K562 (cell line): Measurements from ENCODE around the gene TMEM204. TPM values are rescaled to one million over a fixed set of nuclear protein-coding genes. Genes with fewer than 3 reads are reported as not detected.

ENCODE experiments used
- ATAC-seq: fragments of 200-7000 bp; cut with Tn5 transposase; 3 replicates; pipeline ENCODE4 v1.9.1; 2020; ENCODE audit warnings: moderate library complexity
- BruUV-seq: library from RNA; stranded (reverse); fragments of 400-500 nt; replicated peaks from 2 replicates; lab custom pipeline; 2021; lab: Mats Ljungman, UMichigan
- CTCF ChIA-PET: fragments of 300-600 bp; formaldehyde crosslinking; extraction: SDS; loops from one replicate; lab custom pipeline; 2021; ENCODE audit warnings: low intra/inter-chr PET ratio; lab: Yijun Ruan, JAX
- POLR2A ChIA-PET: fragments of 300-600, 350-650 bp; sonication (Branson Sonifier 250); formaldehyde crosslinking; extraction: SDS; loops from one replicate; lab custom pipeline; 2021; ENCODE audit warnings: antibody characterized with exemption, inconsistent platforms; lab: Yijun Ruan, JAX
- DNase-seq, 4 experiments: peaks; one replicate each; pipeline versions ENCODE4 v3.0.0 to v3.0.0-alpha.2; 2011 to 2018; ENCODE audit warnings: low spot score in 3 of 4, mixed read lengths in 3 of 4; ENCODE audit errors: extremely low read depth in 1 of 4
- FAIRE-seq: peaks from 2 replicates; lab custom pipeline; 2011; peaks lifted over from hg19 to GRCh38; lab: Jason Lieb, UNC
- H2AFZ ChIP-seq: 2 replicates; pipeline ENCODE4 v1.6.0; 2011; ENCODE audit warnings: low read depth, low read length, control low read depth, inconsistent platforms
- H3K27ac ChIP-seq: fragments of 200-600 bp; 3 replicates; pipeline ENCODE4 v1.8.0; 2011; ENCODE audit warnings: low read depth, mild to moderate bottlenecking, control low read depth, inconsistent platforms, low read length, moderate library complexity, mixed read lengths; ENCODE audit errors: extremely low read depth
- H3K27me3 ChIP-seq, 2 experiments: fragments of 300-600 bp in 1 of 2; 2 replicates in 1 of 2; 3 replicates in 1 of 2; pipeline versions ENCODE4 v1.6.0 to v1.8.0; 2011; ENCODE audit warnings: inconsistent platforms in 2 of 2, low read length in 2 of 2, mild to moderate bottlenecking in 1 of 2, mixed read lengths in 1 of 2, moderate library complexity in 1 of 2; ENCODE audit not compliant: control insufficient read depth in 2 of 2, insufficient read depth in 2 of 2
- H3K36me3 ChIP-seq: fragments of 300-600 bp; 3 replicates; pipeline ENCODE4 v1.8.0; 2011; ENCODE audit warnings: mild to moderate bottlenecking, low read length, inconsistent platforms; ENCODE audit not compliant: control insufficient read depth, insufficient read depth
- H3K4me1 ChIP-seq, 2 experiments: fragments of 200-600 bp in 1 of 2; replicated peaks in 1 of 2; 2 replicates in 1 of 2; 3 replicates in 1 of 2; pipeline versions ENCODE4 v1.5.1 to v1.8.0; 2011; ENCODE audit warnings: inconsistent platforms in 2 of 2, low read length in 2 of 2, mild to moderate bottlenecking in 1 of 2, mixed read lengths in 1 of 2, moderate library complexity in 1 of 2; ENCODE audit not compliant: control insufficient read depth in 2 of 2, insufficient read depth in 2 of 2
- H3K4me2 ChIP-seq: 2 replicates; pipeline ENCODE4 v1.6.1; 2011; ENCODE audit warnings: low read length, control low read depth, inconsistent platforms, mixed read lengths; ENCODE audit not compliant: insufficient read depth
- H3K4me3 ChIP-seq: fragments of 200-600 bp; sonication (generic), shearing (Covaris generic); 2 replicates; pipeline ENCODE4 v1.5.1; 2016; ENCODE audit warnings: control low read depth, inconsistent platforms
- H3K79me2 ChIP-seq: fragments of 200-600 bp; 3 replicates; pipeline ENCODE4 v1.8.0; 2011; ENCODE audit warnings: low read length, inconsistent platforms; ENCODE audit not compliant: control insufficient read depth, insufficient read depth
- H3K9ac ChIP-seq, 2 experiments: 2 replicates each; pipeline versions ENCODE4 v1.6.0 to v1.6.1; 2011; ENCODE audit warnings: low read depth in 2 of 2, low read length in 2 of 2, control low read depth in 1 of 2, inconsistent platforms in 1 of 2, mild to moderate bottlenecking in 1 of 2, mixed read lengths in 1 of 2; ENCODE audit not compliant: insufficient read depth in 1 of 2
- H3K9me1 ChIP-seq: one replicate; pipeline ENCODE4 v1.6.0; 2011; ENCODE audit warnings: inconsistent platforms, mild to moderate bottlenecking, low read length, moderate library complexity; ENCODE audit not compliant: control insufficient read depth, insufficient read depth
- H3K9me3 ChIP-seq: replicated peaks from 2 replicates; pipeline ENCODE4 v1.5.1; 2011; ENCODE audit warnings: low read depth, low read length, inconsistent platforms; ENCODE audit not compliant: control insufficient read depth, insufficient read depth
- H4K20me1 ChIP-seq: replicated peaks from 2 replicates; pipeline ENCODE4 v1.6.1; 2011; ENCODE audit warnings: low read length, inconsistent platforms, mixed read lengths; ENCODE audit not compliant: control insufficient read depth, insufficient read depth
- CBX1 ChIP-seq: sonication (generic); IDR thresholded peaks from 2 replicates; pipeline ENCODE4 v1.6.1; 2016; ENCODE audit warnings: antibody characterized with exemption, low read depth, mild to moderate bottlenecking
- PRDM10 ChIP-seq: fragments of 450-650 bp; IDR thresholded peaks from 2 replicates; pipeline ENCODE4 v1.6.1; 2018; ENCODE audit not compliant: partially characterized antibody
- SAP30 ChIP-seq: fragments of 200-600 bp; sonication (generic); IDR thresholded peaks from 2 replicates; pipeline ENCODE4 v1.6.1; 2012; ENCODE audit warnings: borderline replicate concordance, low read depth, mild to moderate bottlenecking, moderate library complexity, low read length, control low read depth, inconsistent platforms; ENCODE audit not compliant: insufficient read depth, poor library complexity, severe bottlenecking
- THAP7 ChIP-seq: fragments of 250-450 bp; sonication (Bioruptor Pico); IDR thresholded peaks from 2 replicates; pipeline ENCODE4 v1.5.0; 2021
- TOE1 ChIP-seq, 2 experiments: fragments of 450-650 bp in 1 of 2; sonication (generic) in 1 of 2; formaldehyde crosslinking in 1 of 2; IDR thresholded peaks; 2 replicates each; pipeline versions ENCODE4 v1.7.1 to v1.8.0; 2016 to 2022; ENCODE audit warnings: borderline replicate concordance in 2 of 2, mild to moderate bottlenecking in 2 of 2, antibody characterized with exemption in 1 of 2, inconsistent platforms in 1 of 2, low read depth in 1 of 2, missing genetic modification reagents in 1 of 2, moderate library complexity in 1 of 2
- YBX1 ChIP-seq: fragments of 450-650 bp; IDR thresholded peaks from 2 replicates; pipeline ENCODE4 v1.7.1; 2016; ENCODE audit warnings: mild to moderate bottlenecking
- ZBTB49 ChIP-seq: sonication (generic); formaldehyde crosslinking; IDR thresholded peaks from 2 replicates; pipeline ENCODE4 v1.8.0; 2022; ENCODE audit warnings: missing genetic modification reagents, mild to moderate bottlenecking, borderline replicate concordance
- ZNF644 ChIP-seq: fragments of 200-800 bp; sonication (Bioruptor generic); IDR thresholded peaks from 2 replicates; pipeline ENCODE4 v1.6.1; 2016; ENCODE audit warnings: low read depth, missing genetic modification characterization, missing compliant biosample characterization
- WGBS: fragments of 100-300 bp; shearing (Covaris generic); methylation state at CpG from one replicate; pipeline ENCODE4 v1.1.6; 2016; ENCODE audit warnings: low coverage, mixed read lengths; ENCODE audit not compliant: insufficient coverage; ENCODE audit errors: missing lambda C conversion rate; 5-methylcytosine and 5-hydroxymethylcytosine counted together
- in situ Hi-C: fragments of 300-500 bp; cut with MboI; formaldehyde crosslinking; loops from 4 replicates; pipeline ENCODE4 v1.15.0; 2018; ENCODE audit warnings: inconsistent platforms, mixed read lengths
- intact Hi-C: fragments of 100-400 bp; cut with micrococcal nuclease; formaldehyde crosslinking; loops from 2 replicates; pipeline ENCODE4 v1.14.2; 2022
- polyA plus RNA-seq, 8 experiments: library from polyadenylated mRNA; depleted of rRNA in 4 of 8; stranded (reverse) in 5 of 8; unstranded in 3 of 8; fragments of >200 nt; fragmentation: Nextera tagmentation in 2 of 8; fragmentation: Illumina TruSeq in 1 of 8; extraction: Ambion mirVana in 2 of 8; extraction: Trizol in 1 of 8; gene quantifications; 2 replicates each; pipeline versions ENCODE4 v1.2.1 to v1.2.3, GENCODE V29; 2011 to 2014; ENCODE audit warnings: inconsistent platforms in 1 of 8, missing spikeins in 1 of 8
- total RNA-seq, 7 experiments: library from RNA; depleted of rRNA in 6 of 7; stranded (reverse); fragments of >200 nt in 6 of 7; fragmentation: Illumina TruSeq in 2 of 7; extraction: Trizol in 2 of 7; gene quantifications; 2 replicates each; pipeline versions ENCODE4 v1.2.1 to v1.2.3, GENCODE V29; 2011 to 2021; ENCODE audit warnings: low replicate concordance in 1 of 7

The TMEM204 gene
- total and polyA plus RNA-seq, 9 of the 15 experiments (the other 6 are each of a cell fraction or from before 2014, with no cell fraction given), result 0.04 to 0.18 TPM; not detected in 7

- no peaks in the 10 kb centered on the region for H3K9me1 ChIP-seq
- H3K4me1 ChIP-seq, result peaks cover 11 to 68% of the 10 kb centered on the region in 2 experiments; a peak in 4 of 5 replicates
- H4K20me1 ChIP-seq, result no peaks in the 10 kb centered on the region
- no peaks in the 10 kb centered on the region for H3K36me3 ChIP-seq
- no peaks in the 10 kb centered on the region for H3K79me2 ChIP-seq
- 0 out of 5 replicates have a peak, but pooled peaks cover 0 to 4% of the 10 kb centered on the region in 2 experiments for H3K27me3 ChIP-seq
- 86% methylated on average over 17 of the region's 41 CpGs for WGBS
- ChIA-PET CTCF (no interaction called here), POLR2A (no interaction called here)
- no peak overlapping the region for H2AFZ ChIP-seq
- in situ Hi-C loops (no loop called here), intact Hi-C loops (no loop called here)
- no peak for DNase-seq
- H3K9ac ChIP-seq, result no peak overlapping the region
- no peak overlapping the region for H3K4me3 ChIP-seq
- no peak for ATAC-seq
- no peaks in the 10 kb centered on the region for H3K9me3 ChIP-seq
- FAIRE-seq, result no peak
- H3K4me2 ChIP-seq, result no peak overlapping the region
- no peak overlapping the region for H3K27ac ChIP-seq
- TF ChIP-seq THAP7 (CRISPR knock-in tag), result no peak
- no peak for TF ChIP-seq ZNF644 (tag)
- no peak for TF ChIP-seq TOE1 (IDR thresholded peaks at IDR 0.05; ENCODE audit: borderline replicate concordance)
- no peak for TF ChIP-seq TOE1 (CRISPR knock-in tag; IDR thresholded peaks at IDR 0.05; ENCODE audit: borderline replicate concordance, low read depth)
- no peak for TF ChIP-seq ZBTB49 (CRISPR knock-in tag)
- no peak for TF ChIP-seq PRDM10
- no peak for TF ChIP-seq SAP30
- no peak for TF ChIP-seq YBX1
- TF ChIP-seq CBX1, result no peak
- BruUV-seq, result no TSS peak
Measured at GRCh38 chr16:1541293-1542165, 8.1 kb downstream of the TMEM204 start.
